DOHH2 (cell line): ENCODE results near the gene TRPM4.

Experiments used
- H3F3A ChIP-seq: fragments of 200-600 bp; sonication (generic), shearing (Covaris generic); 2 replicates; pipeline ENCODE4 v1.6.0; 2016; ENCODE audit warnings: antibody characterized with exemption, mild to moderate bottlenecking; ENCODE audit not compliant: control insufficient read depth, insufficient read depth
- H3K27ac ChIP-seq: fragments of 200-600 bp; sonication (generic); 2 replicates; pipeline ENCODE4 v1.5.1; 2014; ENCODE audit warnings: low read depth, mild to moderate bottlenecking, low read length, moderate library complexity
- H3K27me3 ChIP-seq: fragments of 200-600 bp; sonication (generic); 2 replicates; pipeline ENCODE4 v1.6.1; 2014; ENCODE audit warnings: mild to moderate bottlenecking, low read length, mixed read lengths; ENCODE audit not compliant: control insufficient read depth
- H3K36me3 ChIP-seq: fragments of 200-600 bp; sonication (generic); 2 replicates; pipeline ENCODE4 v1.6.1; 2014; ENCODE audit warnings: mild to moderate bottlenecking, low read length, moderate library complexity, mixed read lengths; ENCODE audit not compliant: control insufficient read depth
- H3K4me1 ChIP-seq: fragments of 200-600 bp; sonication (generic); 2 replicates; pipeline ENCODE4 v1.6.1; 2014; ENCODE audit warnings: mild to moderate bottlenecking, low read length, mixed read lengths; ENCODE audit not compliant: control insufficient read depth
- H3K4me2 ChIP-seq: fragments of 200-600 bp; sonication (generic); 2 replicates; pipeline ENCODE4 v1.6.0; 2014; ENCODE audit warnings: mild to moderate bottlenecking, low read length, moderate library complexity
- H3K4me3 ChIP-seq: fragments of 200-600 bp; sonication (generic); 2 replicates; pipeline ENCODE4 v1.5.1; 2014; ENCODE audit warnings: mild to moderate bottlenecking, low read length, mixed read lengths
- H3K79me2 ChIP-seq: fragments of 200-600 bp; sonication (generic); 2 replicates; pipeline ENCODE4 v1.6.1; 2014; ENCODE audit warnings: mild to moderate bottlenecking, low read length, mixed read lengths; ENCODE audit not compliant: control insufficient read depth
- H3K9me2 ChIP-seq: fragments of 200-600 bp; sonication (generic); replicated peaks from 2 replicates; pipeline ENCODE4 v1.6.1; 2014; ENCODE audit warnings: mild to moderate bottlenecking, low read length, mixed read lengths; ENCODE audit not compliant: control insufficient read depth
- H3K9me3 ChIP-seq: fragments of 200-600 bp; sonication (generic); 2 replicates; pipeline ENCODE4 v1.6.1; 2014; ENCODE audit warnings: antibody characterized with exemption, low read length, mixed read lengths; ENCODE audit not compliant: control insufficient read depth, insufficient read depth
- H4K20me1 ChIP-seq: fragments of 200-600 bp; sonication (generic); 2 replicates; pipeline ENCODE4 v1.6.0; 2014; ENCODE audit warnings: low read depth, mild to moderate bottlenecking, antibody characterized with exemption, low read length, moderate library complexity; ENCODE audit not compliant: control insufficient read depth, insufficient read depth
- CTCF ChIP-seq: fragments of 200-600 bp; sonication (generic); IDR thresholded peaks from one replicate; pipeline ENCODE4 v1.5.1; 2014; ENCODE audit warnings: antibody characterized with exemption, mild to moderate bottlenecking, low read depth, low read length; ENCODE audit not compliant: poor library complexity, severe bottlenecking
- EZH2phosphoT487 ChIP-seq: fragments of 200-600 bp; sonication (generic); IDR thresholded peaks from 2 replicates; pipeline ENCODE4 v1.6.1; 2017; ENCODE audit warnings: borderline replicate concordance, mild to moderate bottlenecking, antibody characterized with exemption, low read length, moderate library complexity, mixed read lengths

TRPM4 gene

GRCh38 chr19:49129238-49129583 lies 28.4 kb upstream of the TRPM4 start:
- no peak overlapping the region for H3K27ac ChIP-seq
- no peak for TF ChIP-seq CTCF
- no peak for TF ChIP-seq EZH2phosphoT487
- peak overlapping the region; percentile 87; the same call in 1 of the 2 replicates for H3K4me2 ChIP-seq

GRCh38 chr19:49130325-49130724 lies 27.3 kb upstream of the TRPM4 start:
- Histone ChIP-seq H4K20me1 (no peaks in the 10 kb centered on the region), H3F3A (0 out of 2 replicates have a peak, but pooled peaks cover 3% of the 10 kb centered on the region)
- TF ChIP-seq CTCF (no peak), EZH2phosphoT487 (no peak)

More at GRCh38 chr19:49129238-49129583, 28.4 kb upstream of the TRPM4 start:
- Histone ChIP-seq H3K4me3 (no peak overlapping the region), H3F3A (0 out of 2 replicates have a peak, but pooled peaks cover 3% of the 10 kb centered on the region), H3K4me1 (peaks cover 13% of the 10 kb centered on the region), H3K79me2 (no peaks in the 10 kb centered on the region), H3K9me2 (no peaks in the 10 kb centered on the region), H4K20me1 (no peaks in the 10 kb centered on the region), H3K36me3 (no peaks in the 10 kb centered on the region), H3K27me3 (no peaks in the 10 kb centered on the region; the same call in 1 of the 2 replicates), H3K9me3 (no peaks in the 10 kb centered on the region)

GRCh38 chr19:49132974-49133609 lies 24.5 kb upstream of the TRPM4 start:
- 0 out of 2 replicates have a peak, but pooled peaks cover 3% of the 10 kb centered on the region for H3F3A ChIP-seq
- no peaks in the 10 kb centered on the region for H4K20me1 ChIP-seq
- no peaks in the 10 kb centered on the region for H3K27me3 ChIP-seq
- no peak overlapping the region for H3K4me2 ChIP-seq
- no peaks in the 10 kb centered on the region for H3K36me3 ChIP-seq
- no peak for TF ChIP-seq CTCF
- TF ChIP-seq EZH2phosphoT487, result no peak
- H3K79me2 ChIP-seq, result no peaks in the 10 kb centered on the region
- H3K4me3 ChIP-seq, result no peak overlapping the region
- H3K4me1 ChIP-seq, result peaks cover 11% of the 10 kb centered on the region
- no peaks in the 10 kb centered on the region for H3K9me2 ChIP-seq
- H3K27ac ChIP-seq, result no peak overlapping the region
- no peaks in the 10 kb centered on the region for H3K9me3 ChIP-seq

More at GRCh38 chr19:49130325-49130724, 27.3 kb upstream of the TRPM4 start:
- peaks cover 13% of the 10 kb centered on the region for H3K4me1 ChIP-seq
- no peaks in the 10 kb centered on the region for H3K9me3 ChIP-seq
- H3K4me2 ChIP-seq, result no peak overlapping the region
- H3K4me3 ChIP-seq, result no peak overlapping the region
- H3K9me2 ChIP-seq, result no peaks in the 10 kb centered on the region
- H3K27ac ChIP-seq, result no peak overlapping the region
- no peaks in the 10 kb centered on the region for H3K79me2 ChIP-seq
- no peaks in the 10 kb centered on the region for H3K27me3 ChIP-seq
- H3K36me3 ChIP-seq, result no peaks in the 10 kb centered on the region
